H1 (cell line): ENCODE data around the gene SEMA3D. TPM values are rescaled to one million over a fixed set of nuclear protein-coding genes. Genes with fewer than 3 reads are reported as not detected.

ENCODE experiments used
- CTCF ChIA-PET: fragments of 300-600 bp; sonication (Branson Sonifier 250); formaldehyde crosslinking; loops from one replicate; lab custom pipeline; 2021; ENCODE audit not compliant: partially characterized antibody; lab: Charles Lee
- POLR2A ChIA-PET: fragments of 300-600 bp; sonication (Branson Sonifier 250); formaldehyde crosslinking; loops from one replicate; lab custom pipeline; 2021; ENCODE audit warnings: inconsistent platforms; ENCODE audit not compliant: partially characterized antibody; lab: Charles Lee
- DNase-seq, 2 experiments: peaks; one replicate each; pipeline versions ENCODE4 v3.0.0 to v3.0.0-alpha.2; 2010 to 2022; ENCODE audit warnings: low spot score in 2 of 2, low read depth in 1 of 2, mixed read lengths in 1 of 2
- FAIRE-seq: peaks from 2 replicates; lab custom pipeline; 2011; peaks lifted over from hg19 to GRCh38; lab: Jason Lieb, UNC
- H2AFZ ChIP-seq: 2 replicates; pipeline ENCODE4 v1.8.1; 2012; ENCODE audit warnings: low read length, inconsistent platforms
- H2AK5ac ChIP-seq: 2 replicates; pipeline ENCODE4 v1.6.1; 2013; ENCODE audit warnings: low read depth, low read length
- H2BK120ac ChIP-seq: replicated peaks from 2 replicates; pipeline ENCODE3; 2013; ENCODE audit warnings: low read depth, low read length, inconsistent platforms
- H2BK12ac ChIP-seq: 2 replicates; pipeline ENCODE4 v1.6.1; 2013; ENCODE audit warnings: low read depth, low read length
- H2BK15ac ChIP-seq: 2 replicates; pipeline ENCODE4 v1.6.1; 2013; ENCODE audit warnings: low read length
- H2BK20ac ChIP-seq: 2 replicates; pipeline ENCODE4 v1.6.1; 2013; ENCODE audit warnings: low read length
- H2BK5ac ChIP-seq: 2 replicates; pipeline ENCODE4 v1.6.1; 2013; ENCODE audit warnings: low read depth, low read length
- H3K14ac ChIP-seq: 2 replicates; pipeline ENCODE4 v1.6.1; 2013; ENCODE audit warnings: inconsistent platforms; ENCODE audit not compliant: insufficient read length
- H3K18ac ChIP-seq: 2 replicates; pipeline ENCODE4 v1.6.1; 2013; ENCODE audit warnings: low read length; ENCODE audit errors: extremely low read depth
- H3K23ac ChIP-seq: 2 replicates; pipeline ENCODE4 v1.6.1; 2013; ENCODE audit warnings: inconsistent platforms; ENCODE audit not compliant: insufficient read length
- H3K23me2 ChIP-seq: 2 replicates; pipeline ENCODE4 v1.6.1; 2013; ENCODE audit warnings: low read depth, low read length
- H3K27ac ChIP-seq: 2 replicates; pipeline ENCODE4 v1.6.1; 2011; ENCODE audit warnings: low read depth, low read length, inconsistent platforms
- H3K27me3 ChIP-seq, 4 experiments: replicated peaks in 1 of 4; 1 replicate in 1 of 4; 2 replicates in 3 of 4; pipeline versions ENCODE4 v1.6.1 to v1.8.1; 2011 to 2013; ENCODE audit warnings: low read length in 3 of 4, mild to moderate bottlenecking in 3 of 4, inconsistent platforms in 2 of 4, mixed read lengths in 2 of 4, moderate library complexity in 1 of 4; ENCODE audit not compliant: control insufficient read depth in 3 of 4, insufficient read depth in 3 of 4; ENCODE audit errors: extremely low read depth in 1 of 4
- H3K36me3 ChIP-seq, 4 experiments: 2 replicates each; pipeline versions ENCODE4 v1.6.1 to v1.8.1; 2011 to 2013; ENCODE audit warnings: mild to moderate bottlenecking in 4 of 4, low read length in 3 of 4, moderate library complexity in 2 of 4, control low read depth in 1 of 4, inconsistent platforms in 1 of 4; ENCODE audit not compliant: insufficient read depth in 4 of 4, control insufficient read depth in 2 of 4
- H3K4ac ChIP-seq: replicated peaks from 2 replicates; pipeline ENCODE3; 2013; ENCODE audit warnings: low read length, low read depth, mixed read lengths, inconsistent platforms; ENCODE audit not compliant: insufficient read length
- H3K4me1 ChIP-seq, 4 experiments: replicated peaks in 1 of 4; 1 replicate in 1 of 4; 2 replicates in 3 of 4; pipeline versions ENCODE4 v1.6.1 to v1.8.1; 2011 to 2013; ENCODE audit warnings: low read length in 3 of 4, inconsistent platforms in 2 of 4, mixed read lengths in 1 of 4; ENCODE audit not compliant: insufficient read depth in 4 of 4, control insufficient read depth in 3 of 4
- H3K4me2 ChIP-seq, 2 experiments: 2 replicates each; pipeline versions ENCODE4 v1.6.1 to v1.8.1; 2011 to 2013; ENCODE audit warnings: low read depth in 2 of 2, low read length in 2 of 2, control low read depth in 1 of 2, inconsistent platforms in 1 of 2, mild to moderate bottlenecking in 1 of 2; ENCODE audit not compliant: insufficient read depth in 1 of 2
- H3K4me3 ChIP-seq, 4 experiments: fragments of 200-600, 300-600 bp in 1 of 4; sonication (generic), shearing (Covaris generic), sonication (Bioruptor Twin) in 1 of 4; 2 replicates each; pipeline versions ENCODE4 v1.5.1 to v1.8.1; 2011 to 2016; ENCODE audit warnings: low read length in 4 of 4, low read depth in 3 of 4, control low read depth in 2 of 4, inconsistent platforms in 2 of 4, mild to moderate bottlenecking in 2 of 4, mixed read lengths in 1 of 4, moderate library complexity in 1 of 4; ENCODE audit not compliant: insufficient read depth in 2 of 4; ENCODE audit errors: extremely low read depth in 1 of 4
- H3K56ac ChIP-seq: replicated peaks from 2 replicates; pipeline ENCODE3; 2013; ENCODE audit warnings: low read depth, mild to moderate bottlenecking, mixed read lengths, low read length, inconsistent platforms; ENCODE audit not compliant: insufficient read length
- H3K79me1 ChIP-seq: 2 replicates; pipeline ENCODE4 v1.6.1; 2013; ENCODE audit warnings: low read depth, low read length, control low read depth
- H3K79me2 ChIP-seq, 2 experiments: 2 replicates each; pipeline versions ENCODE4 v1.6.1 to v1.8.1; 2012 to 2013; ENCODE audit warnings: low read length in 2 of 2, mild to moderate bottlenecking in 2 of 2, inconsistent platforms in 1 of 2; ENCODE audit not compliant: insufficient read depth in 2 of 2, control insufficient read depth in 1 of 2
- H3K9ac ChIP-seq, 4 experiments: replicated peaks in 1 of 4; 1 replicate in 1 of 4; 2 replicates in 3 of 4; pipeline versions ENCODE4 v1.6.1 to v1.8.1; 2011 to 2013; ENCODE audit warnings: low read depth in 3 of 4, low read length in 3 of 4, control low read depth in 2 of 4, mild to moderate bottlenecking in 2 of 4, moderate library complexity in 2 of 4, inconsistent platforms in 1 of 4; ENCODE audit errors: extremely low read depth in 1 of 4
- H3K9me3 ChIP-seq, 2 experiments: 2 replicates each; pipeline versions ENCODE4 v1.6.1 to v1.8.1; 2012 to 2013; ENCODE audit warnings: mild to moderate bottlenecking in 2 of 2, moderate library complexity in 2 of 2, control low read depth in 1 of 2, inconsistent platforms in 1 of 2, low read depth in 1 of 2, low read length in 1 of 2, mixed read lengths in 1 of 2; ENCODE audit not compliant: insufficient read depth in 2 of 2
- H4K20me1 ChIP-seq, 2 experiments: replicated peaks in 1 of 2; 2 replicates each; pipeline versions ENCODE3 to v1.8.1; 2011 to 2013; ENCODE audit warnings: inconsistent platforms in 2 of 2, low read length in 2 of 2, mild to moderate bottlenecking in 1 of 2; ENCODE audit not compliant: insufficient read depth in 2 of 2, control insufficient read depth in 1 of 2
- H4K5ac ChIP-seq: 2 replicates; pipeline ENCODE4 v1.6.1; 2013; ENCODE audit warnings: low read length, low read depth, mixed read lengths, inconsistent platforms; ENCODE audit not compliant: insufficient read length
- H4K8ac ChIP-seq: 2 replicates; pipeline ENCODE4 v1.8.0; 2013; ENCODE audit warnings: mild to moderate bottlenecking, moderate library complexity, low read length, inconsistent platforms; ENCODE audit not compliant: insufficient read depth; ENCODE audit errors: extremely low read depth
- H4K91ac ChIP-seq: replicated peaks from 2 replicates; pipeline ENCODE3; 2013; ENCODE audit warnings: low read length, mixed read lengths, inconsistent platforms; ENCODE audit not compliant: insufficient read length
- CHD1 ChIP-seq: IDR thresholded peaks from 2 replicates; pipeline ENCODE4 v1.6.1; 2012; ENCODE audit warnings: low read depth, low read length, improper control_type of control experiment
- CREB1 ChIP-seq: IDR thresholded peaks from 2 replicates; pipeline ENCODE4 v1.6.1; 2012; ENCODE audit warnings: inconsistent platforms
- EZH2 ChIP-seq: fragments of 200-600 bp; sonication (generic); IDR thresholded peaks from 2 replicates; pipeline ENCODE4 v1.7.1; 2012; ENCODE audit warnings: low read depth, mild to moderate bottlenecking, moderate library complexity, low read length, inconsistent platforms; ENCODE audit not compliant: severe bottlenecking
- FOSL1 ChIP-seq: IDR thresholded peaks from 2 replicates; pipeline ENCODE4 v1.6.1; 2011; ENCODE audit warnings: mild to moderate bottlenecking, low read depth, low read length, moderate library complexity; ENCODE audit not compliant: insufficient read depth
- GABPA ChIP-seq: IDR thresholded peaks from 2 replicates; pipeline ENCODE4 v1.6.1; 2011; ENCODE audit warnings: mild to moderate bottlenecking, low read length, moderate library complexity, borderline replicate concordance; ENCODE audit not compliant: insufficient read depth
- JUN ChIP-seq: IDR thresholded peaks from 2 replicates; pipeline ENCODE4 v1.6.1; 2011; ENCODE audit warnings: low read depth, mild to moderate bottlenecking, improper control_type of control experiment, low read length
- NRF1 ChIP-seq: IDR thresholded peaks from 2 replicates; pipeline ENCODE4 v1.6.1; 2011; ENCODE audit warnings: mild to moderate bottlenecking, low read depth, low read length, improper control_type of control experiment
- RNF2 ChIP-seq: fragments of 200-900, 300-1000 bp; sonication (generic); IDR thresholded peaks from 2 replicates; pipeline ENCODE4 v1.7.1; 2016; ENCODE audit warnings: borderline replicate concordance, low read depth, mild to moderate bottlenecking, antibody characterized with exemption, low read length; ENCODE audit not compliant: poor library complexity, severe bottlenecking; ENCODE audit errors: missing control alignments
- TAF1 ChIP-seq: IDR thresholded peaks from 2 replicates; pipeline ENCODE4 v1.6.1; 2011; ENCODE audit warnings: mild to moderate bottlenecking, low read depth, low read length
- TAF7 ChIP-seq: optimal IDR thresholded peaks from 2 replicates; pipeline ENCODE3; 2011; ENCODE audit warnings: low read depth, mild to moderate bottlenecking, inconsistent platforms, low read length, moderate library complexity, borderline replicate concordance
- WGBS, 2 experiments: shearing (Covaris generic) in 1 of 2; methylation state at CpG; one replicate each; pipeline versions ENCODE4 v1.1.6 to v1.1.7; 2013 to 2015; ENCODE audit warnings: low lambda C conversion rate in 2 of 2, mixed read lengths in 2 of 2, inconsistent platforms in 1 of 2, low coverage in 1 of 2, missing lambda C conversion rate in 1 of 2; ENCODE audit not compliant: insufficient replicate concordance in 2 of 2, insufficient coverage in 1 of 2, insufficient read length in 1 of 2; ENCODE audit errors: extremely low coverage in 1 of 2, missing lambda C conversion rate in 1 of 2; 5-methylcytosine and 5-hydroxymethylcytosine counted together
- polyA plus RNA-seq, 7 experiments: library from polyadenylated mRNA; depleted of rRNA in 3 of 7; stranded (reverse) in 5 of 7; unstranded in 2 of 7; fragments of >200 nt in 5 of 7; fragments of 200-250 nt in 2 of 7; gene quantifications; 1 replicate in 5 of 7; 2 replicates in 1 of 7; 4 replicates in 1 of 7; pipeline versions ENCODE4 v1.2.1 to v1.2.3, GENCODE V29; 2011 to 2013; ENCODE audit warnings: missing spikeins in 2 of 7, mixed read lengths in 2 of 7
- total RNA-seq: library from RNA; stranded (reverse); fragmentation: NEBNext Ultra II Directional; extraction: Animal tissue kit (Norgen Biotek cat#: 25700); gene quantifications from 2 replicates; pipeline ENCODE4 v1.2.1, GENCODE V29; 2021
- TF ChIP-seq, protein P1 (sequence below): IDR thresholded peaks from 2 replicates; pipeline ENCODE4 v1.6.1; 2011; ENCODE audit warnings: low read depth, mild to moderate bottlenecking, low read length; ENCODE audit not compliant: insufficient read depth

Gene SEMA3D
- total and polyA plus RNA-seq, 2 of the 8 experiments (the other 6 are each of a cell fraction or from before 2014, with no cell fraction given) = 1.6 to 3.5 TPM

DNA sequence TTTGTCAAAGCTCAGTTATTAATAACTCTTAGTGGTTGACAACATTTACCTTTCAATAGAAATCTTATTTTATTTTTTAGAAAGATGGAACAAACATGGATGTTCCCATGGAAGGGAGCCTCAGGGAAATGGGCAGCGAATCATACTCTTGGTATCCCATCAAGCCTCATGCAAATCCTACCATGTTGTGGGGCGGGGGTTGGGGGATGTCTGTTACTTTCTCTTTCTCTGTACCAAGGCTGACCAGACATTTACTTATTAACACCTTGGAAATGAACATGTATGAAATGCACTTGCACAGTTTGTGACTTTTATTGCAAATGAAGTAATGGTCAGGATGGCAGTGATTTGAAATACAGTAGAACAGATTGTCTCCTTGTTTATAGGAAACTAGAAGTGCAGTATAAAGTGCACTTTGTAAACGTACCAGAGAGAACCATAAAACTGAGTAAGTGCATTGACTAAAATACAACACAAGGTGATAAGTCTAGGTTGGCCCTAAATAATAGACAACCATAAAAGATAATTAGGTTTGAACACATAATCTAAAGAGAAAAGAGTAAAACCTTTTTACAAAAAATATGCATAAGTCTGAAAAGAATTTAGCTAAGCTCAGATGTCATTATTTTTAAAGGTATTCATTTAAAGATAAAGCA is 32.4 kb downstream of the SEMA3D start:
- Histone ChIP-seq H3K79me1 (no peaks in the 10 kb centered on the region), H2AFZ (no peak overlapping the region), H3K18ac (no peak overlapping the region), H3K14ac (no peak overlapping the region), H4K8ac (no peak overlapping the region), H3K79me2 (no peaks in the 10 kb centered on the region), H2BK12ac (no peak overlapping the region), H2BK120ac (no peak overlapping the region), H3K23ac (no peak overlapping the region), H4K20me1 (no peaks in the 10 kb centered on the region), H4K91ac (no peak overlapping the region), H3K27ac (no peak overlapping the region), H3K9ac (no peak overlapping the region), H3K4ac (no peak overlapping the region), H2AK5ac (no peak overlapping the region), H2BK15ac (no peak overlapping the region), H2BK5ac (no peak overlapping the region), H2BK20ac (no peak overlapping the region), H3K36me3 (no peaks in the 10 kb centered on the region), H3K9me3 (no peaks in the 10 kb centered on the region), H3K4me2 (no peak overlapping the region), H4K5ac (no peak overlapping the region), H3K4me3 (no peak overlapping the region), H3K23me2 (no peaks in the 10 kb centered on the region), H3K27me3 (no peaks in the 10 kb centered on the region), H3K4me1 (no peaks in the 10 kb centered on the region), H3K56ac (no peak overlapping the region)
- ChIA-PET POLR2A (no interaction called here), CTCF (interaction anchor here (1.1 kb wide), 1 partner anchor 326 kb away, joined by 3 read pairs; no protein-coding TSS in a partner anchor)
- FAIRE-seq = no peak
- WGBS, 2 experiments = 90% methylated on average over 3 of the region's 3 CpGs; no CpG with 5 or more reads in 1 of the 2 experiments
- DNase-seq = no peak
- TF ChIP-seq, protein P1, sequence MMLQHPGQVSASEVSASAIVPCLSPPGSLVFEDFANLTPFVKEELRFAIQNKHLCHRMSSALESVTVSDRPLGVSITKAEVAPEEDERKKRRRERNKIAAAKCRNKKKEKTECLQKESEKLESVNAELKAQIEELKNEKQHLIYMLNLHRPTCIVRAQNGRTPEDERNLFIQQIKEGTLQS = no peak
- TF ChIP-seq NRF1 = no peak
- no peak for TF ChIP-seq JUN
- TF ChIP-seq GABPA = no peak
- no peak for TF ChIP-seq EZH2
- TF ChIP-seq TAF7 = no peak
- TF ChIP-seq TAF1 = no peak
- TF ChIP-seq RNF2 = no peak
- TF ChIP-seq CREB1 = no peak
- no peak for TF ChIP-seq CHD1
- TF ChIP-seq FOSL1 = no peak
